NCI-H510A (cell line): ENCODE measurements around the gene SLITRK6.
A peak's percentile ranks its signal among the peaks of the same experiment; 100 is the strongest.
"Not testable (repeated sequence)": the region's sequence is repeated elsewhere in the genome, so short reads cannot be mapped to it uniquely, and the experiment has no call there.

ENCODE experiments used
- DNase-seq: peaks from one replicate; lab custom pipeline; 2025; lab: John Stamatoyannopoulos, UW

Gene SLITRK6, protein sequence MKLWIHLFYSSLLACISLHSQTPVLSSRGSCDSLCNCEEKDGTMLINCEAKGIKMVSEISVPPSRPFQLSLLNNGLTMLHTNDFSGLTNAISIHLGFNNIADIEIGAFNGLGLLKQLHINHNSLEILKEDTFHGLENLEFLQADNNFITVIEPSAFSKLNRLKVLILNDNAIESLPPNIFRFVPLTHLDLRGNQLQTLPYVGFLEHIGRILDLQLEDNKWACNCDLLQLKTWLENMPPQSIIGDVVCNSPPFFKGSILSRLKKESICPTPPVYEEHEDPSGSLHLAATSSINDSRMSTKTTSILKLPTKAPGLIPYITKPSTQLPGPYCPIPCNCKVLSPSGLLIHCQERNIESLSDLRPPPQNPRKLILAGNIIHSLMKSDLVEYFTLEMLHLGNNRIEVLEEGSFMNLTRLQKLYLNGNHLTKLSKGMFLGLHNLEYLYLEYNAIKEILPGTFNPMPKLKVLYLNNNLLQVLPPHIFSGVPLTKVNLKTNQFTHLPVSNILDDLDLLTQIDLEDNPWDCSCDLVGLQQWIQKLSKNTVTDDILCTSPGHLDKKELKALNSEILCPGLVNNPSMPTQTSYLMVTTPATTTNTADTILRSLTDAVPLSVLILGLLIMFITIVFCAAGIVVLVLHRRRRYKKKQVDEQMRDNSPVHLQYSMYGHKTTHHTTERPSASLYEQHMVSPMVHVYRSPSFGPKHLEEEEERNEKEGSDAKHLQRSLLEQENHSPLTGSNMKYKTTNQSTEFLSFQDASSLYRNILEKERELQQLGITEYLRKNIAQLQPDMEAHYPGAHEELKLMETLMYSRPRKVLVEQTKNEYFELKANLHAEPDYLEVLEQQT

GRCh38 chr13:85799097-85799582 is at the start of gene SLITRK6:
TSS of gene SLITRK6 (minus strand) at chr13:85799419. CDS start at chr13:85796508, 2,911 bp downstream.
- peak; percentile 30 for DNase-seq

GRCh38 chr13:85847012-85847411 is 47.8 kb upstream of the SLITRK6 start:
- no peak for DNase-seq

DNA sequence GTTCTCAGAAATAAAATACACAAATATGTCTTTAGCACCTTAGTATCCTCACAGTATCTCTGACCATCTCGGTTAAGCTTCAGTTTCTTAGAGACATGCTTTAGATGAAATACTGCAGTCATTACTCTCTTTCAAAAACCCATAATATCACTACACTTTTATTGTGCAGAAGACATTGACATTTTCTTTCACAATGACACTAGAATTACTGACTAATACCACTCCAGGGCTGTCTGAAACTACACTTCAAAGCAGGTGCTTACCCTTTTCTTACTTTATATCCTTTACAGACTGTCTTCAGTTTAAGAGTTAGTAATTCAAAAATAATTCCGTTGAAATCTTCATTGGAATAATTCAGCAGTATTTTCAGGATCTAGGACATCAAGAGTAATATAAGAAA is 42.2 kb upstream of the SLITRK6 start:
- DNase-seq, result no peak

- DNase-seq, result no peak
Observed at GRCh38 chr13:85833921-85834320, 34.7 kb upstream of the SLITRK6 start.

- DNase-seq, result no peak
Observed at GRCh38 chr13:85828094-85828684, 29.0 kb upstream of the SLITRK6 start.

GRCh38 chr13:85825454-85825853 is 26.2 kb upstream of the SLITRK6 start:
- no peak for DNase-seq

- no peak for DNase-seq
Observed at GRCh38 chr13:85823832-85824231, 24.6 kb upstream of the SLITRK6 start.

DNA sequence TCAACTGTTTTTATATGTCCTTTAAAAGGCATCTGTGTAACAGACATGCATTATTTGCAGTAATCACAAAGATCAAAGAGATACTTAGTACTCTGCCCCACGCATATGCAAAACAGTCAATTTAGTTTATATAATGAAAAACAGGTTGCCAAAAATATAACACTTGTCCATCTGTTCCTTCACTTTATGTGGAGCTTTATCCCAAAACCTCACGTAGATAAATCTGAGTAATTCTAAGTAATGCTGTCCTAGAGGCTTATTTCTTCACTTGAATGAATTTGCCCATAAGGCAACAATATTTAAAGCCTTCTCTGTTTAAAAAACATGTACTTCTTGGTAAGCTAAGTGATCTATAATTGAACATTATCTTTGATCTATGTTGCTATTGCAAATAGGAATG is 20.3 kb upstream of the SLITRK6 start:
- no peak for DNase-seq

GRCh38 chr13:85816413-85816812 is 17.2 kb upstream of the SLITRK6 start:
- no peak for DNase-seq

DNA sequence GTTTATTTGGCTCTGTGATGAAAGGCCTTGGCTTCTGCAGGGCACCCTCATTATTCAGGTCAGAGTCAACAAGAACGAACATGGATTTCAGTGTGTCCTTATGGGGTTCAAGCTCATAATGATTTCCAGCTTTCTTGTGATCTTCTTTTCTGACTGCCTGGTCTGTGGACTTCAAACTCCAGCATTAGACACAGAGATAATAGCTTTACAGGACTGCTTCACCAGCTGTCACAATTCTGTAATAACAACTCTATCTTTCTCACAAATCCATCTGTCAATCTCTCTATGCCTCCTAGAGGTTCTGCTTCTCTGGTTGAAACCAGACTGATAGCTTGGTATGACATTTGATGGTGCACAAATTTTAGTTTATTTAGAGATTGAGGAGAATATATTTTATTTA is 13.1 kb upstream of the SLITRK6 start:
- DNase-seq, result no peak

DNA sequence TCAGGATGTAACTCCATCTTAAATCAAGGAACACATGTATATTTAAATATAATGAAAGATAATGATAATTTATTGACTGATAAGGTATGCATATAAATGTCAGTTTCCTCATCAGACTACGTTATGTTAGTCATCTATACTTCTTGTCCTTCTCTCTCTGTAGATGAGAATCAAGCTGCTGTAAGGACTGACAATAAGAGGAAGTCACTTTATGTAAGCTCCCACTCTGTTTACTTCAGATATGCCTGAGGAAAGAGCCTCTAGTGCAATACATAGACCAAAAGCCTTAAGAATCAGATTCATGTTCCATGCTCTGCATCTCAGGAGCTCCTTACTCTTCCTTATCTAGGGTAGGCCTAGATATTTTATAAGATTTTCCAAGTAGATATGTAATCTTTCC is 9.6 kb upstream of the SLITRK6 start:
- DNase-seq, result no peak

DNA sequence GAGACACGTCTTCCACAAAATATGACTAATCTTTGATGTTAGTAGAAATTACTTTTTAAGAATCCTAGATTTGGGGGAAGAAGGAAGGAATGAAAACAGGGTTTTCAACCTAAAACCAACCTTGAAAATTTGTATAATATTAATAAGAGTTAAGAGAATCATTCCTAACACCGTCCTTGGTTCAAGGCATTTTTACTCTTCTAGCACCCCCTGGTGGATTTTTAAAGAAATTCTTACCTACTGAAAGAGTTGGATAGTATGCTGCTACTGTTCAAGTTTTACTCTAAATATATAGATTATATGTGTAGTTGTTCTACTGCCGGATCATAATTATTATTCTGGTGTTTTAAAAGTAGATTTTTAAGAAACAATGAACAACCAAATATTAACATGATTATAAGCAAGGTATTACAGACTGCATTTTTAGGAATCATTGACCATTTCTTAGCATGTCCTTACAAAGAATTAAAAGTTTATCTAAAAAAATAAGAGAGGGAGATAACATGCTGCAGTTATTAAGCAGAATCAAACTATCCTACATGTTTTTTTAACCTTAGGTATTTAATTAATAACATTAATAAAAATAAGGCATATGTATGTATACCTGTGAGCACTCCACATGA is 7.4 kb upstream of the SLITRK6 start:
- DNase-seq, result peak; percentile 6

DNA sequence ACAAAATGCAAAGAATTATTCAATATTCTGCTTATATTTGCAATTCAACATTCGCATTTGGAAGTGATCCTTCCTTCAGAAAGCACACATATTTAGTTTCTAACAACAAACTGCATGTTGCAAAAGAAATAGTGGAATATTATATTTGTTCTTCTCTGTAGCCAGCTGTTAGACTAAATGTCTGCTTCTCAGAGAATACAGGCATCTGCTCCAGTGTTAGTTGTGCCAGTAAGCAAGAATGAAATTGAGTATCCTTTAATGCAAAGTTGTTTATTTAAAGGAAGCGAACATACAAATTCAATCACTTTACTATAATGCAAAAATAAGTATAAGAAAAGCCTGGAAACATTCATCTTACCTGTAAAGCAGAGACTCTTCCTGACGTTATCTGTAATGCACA is 663 bp downstream of the SLITRK6 start:
- no peak for DNase-seq

GRCh38 chr13:85797311-85797710 is 1.9 kb downstream of the SLITRK6 start:
- no peak for DNase-seq

- DNase-seq, result no peak
Observed at GRCh38 chr13:85785205-85785604, 14.0 kb downstream of the SLITRK6 start.

GRCh38 chr13:85772367-85772766 is 26.9 kb downstream of the SLITRK6 start:
- no peak for DNase-seq

- DNase-seq, result no peak
Observed at GRCh38 chr13:85771856-85772255, 27.4 kb downstream of the SLITRK6 start.

GRCh38 chr13:85768946-85769345 is 30.3 kb downstream of the SLITRK6 start:
- DNase-seq, result no peak

DNA sequence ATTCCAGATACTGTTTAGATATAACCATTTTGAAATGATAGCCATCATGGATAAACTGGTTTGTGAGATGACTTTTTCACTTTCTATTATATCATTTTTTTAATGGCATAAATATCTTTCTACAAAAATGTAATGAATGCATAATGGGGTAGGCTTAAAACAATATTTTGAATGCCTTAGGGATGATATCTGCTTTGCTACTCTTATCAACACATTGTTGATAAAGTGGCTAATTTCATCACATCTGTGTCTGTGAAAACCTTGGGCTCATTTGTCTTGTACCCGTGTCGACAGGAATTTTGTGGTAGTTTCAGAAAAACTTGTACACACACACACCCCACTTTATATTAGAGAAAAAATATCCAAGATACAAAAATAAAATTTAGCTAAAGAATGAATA is 44.1 kb downstream of the SLITRK6 start:
- DNase-seq, result no peak

GRCh38 chr13:85743201-85743770 is 55.9 kb downstream of the SLITRK6 start:
- not testable (repeated sequence) for DNase-seq
